Measurements from ENCODE around the gene TBX2. TPM values are rescaled to one million over a fixed set of nuclear protein-coding genes. Genes with fewer than 3 reads are reported as not detected.

TBX2 gene
- total and polyA plus RNA-seq, 2 of the 13 experiments (the other 11 are each of a cell fraction or from before 2014, with no cell fraction given), result 2.8 to 15.3 TPM

GRCh38 chr17:61394630-61395408 is 4.8 kb upstream of the TBX2 start (continued):
- TF ChIP-seq JDP2 (CRISPR knock-in tag; IDR thresholded peaks at IDR 0.05; ENCODE audit: borderline replicate concordance), result no peak
- TF ChIP-seq ZNF567 (CRISPR knock-in tag; IDR thresholded peaks at IDR 0.05; ENCODE audit: borderline replicate concordance), result no peak
- 0 out of 2 replicates have a peak, but pooled peaks have one; percentile 24 for TF ChIP-seq ZNF34 (CRISPR knock-in tag; IDR thresholded peaks at IDR 0.05; ENCODE audit: borderline replicate concordance)
- TF ChIP-seq MEIS1 (CRISPR knock-in tag; IDR thresholded peaks at IDR 0.05; ENCODE audit: borderline replicate concordance), result no peak
- TF ChIP-seq ZNF598 (CRISPR knock-in tag; IDR thresholded peaks at IDR 0.05; ENCODE audit: borderline replicate concordance), result 0 out of 2 replicates have a peak, but pooled peaks have one; percentile 60
- no peak; the same call in 1 of the 2 replicates for TF ChIP-seq ZNF792 (CRISPR knock-in tag; IDR thresholded peaks at IDR 0.05)

- H3K9me3 ChIP-seq (ENCODE audit: low read length), result no peaks in the 10 kb centered on the region
- DNase-seq (ENCODE audit: low spot score), result no peak
- H3K4me1 ChIP-seq (ENCODE audit: insufficient read depth, low read length), result peaks cover 64% of the 10 kb centered on the region
- no peaks in the 10 kb centered on the region; a peak in 1 of 5 replicates for H3K36me3 ChIP-seq (replicated peaks in 1 of 2; ENCODE audit: control insufficient read depth in 1 of 2, insufficient read depth in 2 of 2, low read length in 2 of 2)
- peak overlapping the region; percentile 83 for H3K4me2 ChIP-seq (ENCODE audit: low read depth, low read length)
- H3K9ac ChIP-seq (ENCODE audit: insufficient read depth, low read depth, low read length), result peak overlapping the region; percentile 61
- H3K27ac ChIP-seq (ENCODE audit: extremely low read length, insufficient read depth, low read length), result peak overlapping the region; percentile 70
- no peak overlapping the region for H2AFZ ChIP-seq (ENCODE audit: low read length)
- ATAC-seq, result no peak
- in situ Hi-C loops (cut with HindIII; ENCODE audit: extremely low pct_ligation_motif_present, low pct_unique_long_range_greater_than_20kb), result loop anchor here (10.0 kb wide), 1 partner anchor 671 kb away; no protein-coding TSS in a partner anchor
- CTCF ChIA-PET (ENCODE audit: low intra/inter-chr PET ratio, low total read pairs), result no interaction called here
- H4K20me1 ChIP-seq (ENCODE audit: insufficient read depth, low read length), result no peaks in the 10 kb centered on the region
- no TSS peak for BruUV-seq (replicated peaks)
- FAIRE-seq, result no peak
- POLR2A ChIA-PET, result interaction anchor here (2.1 to 2.5 kb wide), 2 partner anchors 31 to 59 kb away, joined by 15 to 34 read pairs; no protein-coding TSS in a partner anchor
- intact Hi-C loops (cut with micrococcal nuclease; ENCODE audit: unreplicated experiment), result loop anchor here (10.0 kb wide), 1 partner anchor 671 kb away; no protein-coding TSS in a partner anchor
- WGBS (ENCODE audit: low lambda C conversion rate), result 95% methylated on average over 37 of the region's 38 CpGs
- H3K4me3 ChIP-seq (replicated peaks in 1 of 3; ENCODE audit: insufficient read depth in 1 of 3, low read depth in 2 of 3, low read length in 3 of 3), result peak overlapping the region in 1 of 3 experiments; percentile 53; a peak in 1 of 6 replicates
- peaks cover 21% of the 10 kb centered on the region for H3K79me2 ChIP-seq (ENCODE audit: insufficient read depth, low read length)
- no peaks in the 10 kb centered on the region for H3K27me3 ChIP-seq (ENCODE audit: control insufficient read depth in 1 of 2, insufficient read depth in 2 of 2, low read length in 2 of 2)
- TF ChIP-seq DNMT1 (CRISPR knock-in tag; IDR thresholded peaks at IDR 0.05) (no peak), TRIM22 (IDR thresholded peaks at IDR 0.05) (no peak), KLF13 (CRISPR knock-in tag; IDR thresholded peaks at IDR 0.05) (no peak), MTA3 (CRISPR knock-in tag; IDR thresholded peaks at IDR 0.05) (no peak), ZMYM4 (CRISPR knock-in tag; IDR thresholded peaks at IDR 0.05) (no peak), CCDC6 (CRISPR knock-in tag; IDR thresholded peaks at IDR 0.05) (no peak), ARID4A (CRISPR knock-in tag; IDR thresholded peaks at IDR 0.05; ENCODE audit: borderline replicate concordance) (no peak), EED (CRISPR knock-in tag; IDR thresholded peaks at IDR 0.05) (no peak), HNRNPL (IDR thresholded peaks at IDR 0.05; ENCODE audit: low read depth, low read length) (peak; percentile 10; the same call in 1 of the 2 replicates)
Measured at GRCh38 chr17:61395409-61395982, 4.1 kb upstream of the TBX2 start.
